Measurements from ENCODE around the gene S100P. TPM values are rescaled to one million over a fixed set of nuclear protein-coding genes. Genes with fewer than 3 reads are reported as not detected.

S100P gene
- polyA plus RNA-seq, 1 experiment = 0.40 TPM

DNA sequence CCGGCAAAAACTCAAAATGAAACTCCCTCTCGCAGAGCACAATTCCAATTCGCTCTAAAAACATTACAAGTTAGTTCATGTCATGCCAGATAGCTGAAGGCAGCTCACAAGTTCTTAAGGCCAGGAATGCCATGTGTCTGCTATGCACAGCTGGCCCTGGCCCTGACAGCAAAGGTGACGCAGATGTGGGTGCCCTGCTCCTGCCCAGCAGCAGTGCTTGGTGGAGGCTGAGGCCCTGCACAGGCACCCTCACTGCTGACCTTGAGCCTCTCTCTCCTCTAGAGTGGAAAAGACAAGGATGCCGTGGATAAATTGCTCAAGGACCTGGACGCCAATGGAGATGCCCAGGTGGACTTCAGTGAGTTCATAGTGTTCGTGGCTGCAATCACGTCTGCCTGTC is 2.9 kb downstream of the S100P start:
- CTCF ChIA-PET = interaction anchor here (1.1 kb wide), 1 partner anchor 9 kb away, joined by 3 read pairs; no protein-coding TSS in a partner anchor
- H3K27ac ChIP-seq (ENCODE audit: low read depth, low read length) = peak overlapping the region; percentile 21
- no peaks in the 10 kb centered on the region for H3K27me3 ChIP-seq (ENCODE audit: control insufficient read depth, insufficient read depth, low read length)
- H3K9me3 ChIP-seq (ENCODE audit: control insufficient read depth, insufficient read depth, low read length) = peaks cover 3% of the 10 kb centered on the region; the same call in 1 of the 2 replicates
- no peak overlapping the region for H3K4me3 ChIP-seq (ENCODE audit: low read depth, low read length)
- POLR2A ChIA-PET = interaction anchor here (1.8 kb wide), 1 partner anchor 23 kb away, joined by 7 read pairs; a partner anchor contains a TSS
- no peak for DNase-seq (ENCODE audit: low read depth, low spot score)
- TF ChIP-seq, protein P1, sequence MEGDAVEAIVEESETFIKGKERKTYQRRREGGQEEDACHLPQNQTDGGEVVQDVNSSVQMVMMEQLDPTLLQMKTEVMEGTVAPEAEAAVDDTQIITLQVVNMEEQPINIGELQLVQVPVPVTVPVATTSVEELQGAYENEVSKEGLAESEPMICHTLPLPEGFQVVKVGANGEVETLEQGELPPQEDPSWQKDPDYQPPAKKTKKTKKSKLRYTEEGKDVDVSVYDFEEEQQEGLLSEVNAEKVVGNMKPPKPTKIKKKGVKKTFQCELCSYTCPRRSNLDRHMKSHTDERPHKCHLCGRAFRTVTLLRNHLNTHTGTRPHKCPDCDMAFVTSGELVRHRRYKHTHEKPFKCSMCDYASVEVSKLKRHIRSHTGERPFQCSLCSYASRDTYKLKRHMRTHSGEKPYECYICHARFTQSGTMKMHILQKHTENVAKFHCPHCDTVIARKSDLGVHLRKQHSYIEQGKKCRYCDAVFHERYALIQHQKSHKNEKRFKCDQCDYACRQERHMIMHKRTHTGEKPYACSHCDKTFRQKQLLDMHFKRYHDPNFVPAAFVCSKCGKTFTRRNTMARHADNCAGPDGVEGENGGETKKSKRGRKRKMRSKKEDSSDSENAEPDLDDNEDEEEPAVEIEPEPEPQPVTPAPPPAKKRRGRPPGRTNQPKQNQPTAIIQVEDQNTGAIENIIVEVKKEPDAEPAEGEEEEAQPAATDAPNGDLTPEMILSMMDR (IDR thresholded peaks at IDR 0.05; ENCODE audit: low read depth, low read length) = no peak

GRCh38 chr4:6697131-6697530 is 3.5 kb downstream of the S100P start:
- no peak for DNase-seq (ENCODE audit: low read depth, low spot score)
- CTCF ChIA-PET = interaction anchor here (1.1 kb wide), 1 partner anchor 10 kb away, joined by 3 read pairs; no protein-coding TSS in a partner anchor
- H3K27ac ChIP-seq (ENCODE audit: low read depth, low read length) = no peak overlapping the region

GRCh38 chr4:6699388-6699787 is 5.7 kb downstream of the S100P start:
- H3K4me3 ChIP-seq (ENCODE audit: low read depth, low read length) = no peak overlapping the region
- POLR2A ChIA-PET = no interaction called here
- TF ChIP-seq, protein P1 (IDR thresholded peaks at IDR 0.05; ENCODE audit: low read depth, low read length) = no peak
- no peak for DNase-seq (ENCODE audit: low read depth, low spot score)
- peaks cover 7% of the 10 kb centered on the region for H3K9me3 ChIP-seq (ENCODE audit: control insufficient read depth, insufficient read depth, low read length)
- no peak overlapping the region for H3K27ac ChIP-seq (ENCODE audit: low read depth, low read length)
- H3K27me3 ChIP-seq (ENCODE audit: control insufficient read depth, insufficient read depth, low read length) = no peaks in the 10 kb centered on the region
- CTCF ChIA-PET = no interaction called here

More at GRCh38 chr4:6697131-6697530, 3.5 kb downstream of the S100P start:
- POLR2A ChIA-PET = no interaction called here
- TF ChIP-seq, protein P1 (IDR thresholded peaks at IDR 0.05; ENCODE audit: low read depth, low read length) = no peak
- no peaks in the 10 kb centered on the region for H3K27me3 ChIP-seq (ENCODE audit: control insufficient read depth, insufficient read depth, low read length)
- H3K9me3 ChIP-seq (ENCODE audit: control insufficient read depth, insufficient read depth, low read length) = peaks cover 3% of the 10 kb centered on the region; the same call in 1 of the 2 replicates
- no peak overlapping the region for H3K4me3 ChIP-seq (ENCODE audit: low read depth, low read length)

- CTCF ChIA-PET = interaction anchor here (1.2 kb wide), 1 partner anchor 45 kb away, joined by 4 read pairs; no protein-coding TSS in a partner anchor
- H3K9me3 ChIP-seq (ENCODE audit: control insufficient read depth, insufficient read depth, low read length) = peaks cover 7% of the 10 kb centered on the region
- POLR2A ChIA-PET = interaction anchor here (0.6 kb wide), 1 partner anchor 287 kb away, joined by 3 read pairs; no protein-coding TSS in a partner anchor
- DNase-seq (ENCODE audit: low read depth, low spot score) = no peak
- TF ChIP-seq, protein P1 (IDR thresholded peaks at IDR 0.05; ENCODE audit: low read depth, low read length) = no peak
- H3K4me3 ChIP-seq (ENCODE audit: low read depth, low read length) = no peak overlapping the region
- no peak overlapping the region for H3K27ac ChIP-seq (ENCODE audit: low read depth, low read length)
- H3K27me3 ChIP-seq (ENCODE audit: control insufficient read depth, insufficient read depth, low read length) = no peaks in the 10 kb centered on the region
These were observed 6.2 kb downstream of the S100P start for GRCh38 chr4:6699903-6700302.

- no peak for DNase-seq (ENCODE audit: low read depth, low spot score)
- ChIA-PET CTCF (no interaction called here), POLR2A (no interaction called here)
- TF ChIP-seq, protein P1 (IDR thresholded peaks at IDR 0.05; ENCODE audit: low read depth, low read length) = peak; percentile 26
- Histone ChIP-seq H3K4me3 (ENCODE audit: low read depth, low read length) (no peak overlapping the region), H3K27me3 (ENCODE audit: control insufficient read depth, insufficient read depth, low read length) (no peaks in the 10 kb centered on the region), H3K27ac (ENCODE audit: low read depth, low read length) (no peak overlapping the region), H3K9me3 (ENCODE audit: control insufficient read depth, insufficient read depth, low read length) (peaks cover 7% of the 10 kb centered on the region)
These were observed 7.7 kb downstream of the S100P start for GRCh38 chr4:6701371-6701770.
